HG03571 (cell line): ENCODE measurements around the gene PCGF2.

Source experiments
- ATAC-seq: cut with Tn5 transposase; IDR thresholded peaks from one replicate; pipeline ENCODE4 v1.9.1; 2021; ENCODE audit not compliant: unreplicated experiment

The PCGF2 gene

GRCh38 chr17:38719943-38720641 is 28.0 kb downstream of the PCGF2 start:
- no peak for ATAC-seq

- ATAC-seq, result no peak
Measured at GRCh38 chr17:38719289-38719942, 28.7 kb downstream of the PCGF2 start.

- ATAC-seq, result no peak
Measured at GRCh38 chr17:38717139-38717745, 30.9 kb downstream of the PCGF2 start.

GRCh38 chr17:38716368-38717005 is 31.6 kb downstream of the PCGF2 start:
- no peak for ATAC-seq

- no peak for ATAC-seq
Measured at GRCh38 chr17:38715216-38715943, 32.8 kb downstream of the PCGF2 start.

- ATAC-seq, result no peak
Measured at GRCh38 chr17:38713456-38714075, 34.6 kb downstream of the PCGF2 start.

GRCh38 chr17:38712593-38712992 is 35.5 kb downstream of the PCGF2 start:
- ATAC-seq, result no peak

- no peak for ATAC-seq
Measured at GRCh38 chr17:38711792-38712571, 36.2 kb downstream of the PCGF2 start.

- no peak for ATAC-seq
Measured at GRCh38 chr17:38710985-38711384, 37.2 kb downstream of the PCGF2 start.

- no peak for ATAC-seq
Measured at GRCh38 chr17:38710604-38710962, 37.6 kb downstream of the PCGF2 start.

GRCh38 chr17:38709864-38710603 is 38.1 kb downstream of the PCGF2 start:
- ATAC-seq, result no peak

- no peak for ATAC-seq
Measured at GRCh38 chr17:38709104-38709820, 38.9 kb downstream of the PCGF2 start.

- ATAC-seq, result no peak
Measured at GRCh38 chr17:38707678-38708351, 40.3 kb downstream of the PCGF2 start.

- ATAC-seq, result no peak
Measured at GRCh38 chr17:38706505-38707216, 41.5 kb downstream of the PCGF2 start.

GRCh38 chr17:38705803-38706504 is 42.2 kb downstream of the PCGF2 start:
- no peak for ATAC-seq

GRCh38 chr17:38705523-38705802 is 42.7 kb downstream of the PCGF2 start:
- no peak for ATAC-seq
